OCI-LY1 (cell line): Measurements from ENCODE around the gene RGSL1.

Experiments
- EZH2 ChIP-seq: fragments of 200-600 bp; sonication (generic), shearing (Covaris generic); IDR thresholded peaks from 2 replicates; pipeline ENCODE4 v1.8.0; 2017; ENCODE audit warnings: borderline replicate concordance, mixed run types, mild to moderate bottlenecking, antibody characterized with exemption, low read length, moderate library complexity, mixed read lengths
- TF ChIP-seq, protein P1 (sequence below): fragments of 200-600 bp; sonication (generic), shearing (Covaris generic); IDR thresholded peaks from 2 replicates; pipeline ENCODE4 v1.5.1; 2017; ENCODE audit warnings: mild to moderate bottlenecking, antibody characterized with exemption, low read length, moderate library complexity, mixed read lengths

DNA sequence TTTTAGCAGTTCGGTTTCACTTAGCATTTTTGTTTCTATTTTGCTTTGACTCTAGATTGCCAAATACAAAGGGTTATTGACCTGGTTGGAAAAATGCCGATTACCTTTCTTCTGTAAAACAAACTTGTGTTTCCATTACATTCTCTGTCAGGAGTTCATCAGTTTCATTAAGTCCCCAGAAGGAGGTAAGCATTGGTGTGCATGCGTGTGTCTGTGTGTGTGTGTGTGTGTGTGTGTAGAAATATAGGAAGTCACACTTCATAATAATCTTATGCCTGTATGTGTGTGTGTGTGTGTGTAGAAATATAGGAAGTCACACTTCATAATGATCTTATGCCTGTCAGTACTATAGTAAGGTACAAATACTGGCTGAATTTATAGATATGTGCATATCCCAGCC is 10.0 kb downstream of the RGSL1 start:
- TF ChIP-seq, protein P1, sequence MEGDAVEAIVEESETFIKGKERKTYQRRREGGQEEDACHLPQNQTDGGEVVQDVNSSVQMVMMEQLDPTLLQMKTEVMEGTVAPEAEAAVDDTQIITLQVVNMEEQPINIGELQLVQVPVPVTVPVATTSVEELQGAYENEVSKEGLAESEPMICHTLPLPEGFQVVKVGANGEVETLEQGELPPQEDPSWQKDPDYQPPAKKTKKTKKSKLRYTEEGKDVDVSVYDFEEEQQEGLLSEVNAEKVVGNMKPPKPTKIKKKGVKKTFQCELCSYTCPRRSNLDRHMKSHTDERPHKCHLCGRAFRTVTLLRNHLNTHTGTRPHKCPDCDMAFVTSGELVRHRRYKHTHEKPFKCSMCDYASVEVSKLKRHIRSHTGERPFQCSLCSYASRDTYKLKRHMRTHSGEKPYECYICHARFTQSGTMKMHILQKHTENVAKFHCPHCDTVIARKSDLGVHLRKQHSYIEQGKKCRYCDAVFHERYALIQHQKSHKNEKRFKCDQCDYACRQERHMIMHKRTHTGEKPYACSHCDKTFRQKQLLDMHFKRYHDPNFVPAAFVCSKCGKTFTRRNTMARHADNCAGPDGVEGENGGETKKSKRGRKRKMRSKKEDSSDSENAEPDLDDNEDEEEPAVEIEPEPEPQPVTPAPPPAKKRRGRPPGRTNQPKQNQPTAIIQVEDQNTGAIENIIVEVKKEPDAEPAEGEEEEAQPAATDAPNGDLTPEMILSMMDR = no peak
- no peak for TF ChIP-seq EZH2
